PC-3 (cell line): ENCODE data around the gene ANXA7.

Source experiments
- EZH2 ChIP-seq: fragments of 300-600 bp; sonication (generic); IDR thresholded peaks from one replicate; pipeline ENCODE4 v1.6.1; 2017; ENCODE audit warnings: antibody characterized with exemption, mild to moderate bottlenecking, low read length; ENCODE audit not compliant: unreplicated experiment
- EZH2phosphoT487 ChIP-seq: fragments of 300-600 bp; sonication (generic); IDR thresholded peaks from 2 replicates; pipeline ENCODE4 v1.6.1; 2018; ENCODE audit warnings: mild to moderate bottlenecking, antibody characterized with exemption, low read length, borderline replicate concordance
- TF ChIP-seq, protein P1 (sequence below): fragments of 300-600 bp; sonication (generic); conservative IDR thresholded peaks from 2 replicates; pipeline ENCODE4 v1.5.1; 2017; ENCODE audit warnings: antibody characterized with exemption, low read depth, mild to moderate bottlenecking, low read length

DNA sequence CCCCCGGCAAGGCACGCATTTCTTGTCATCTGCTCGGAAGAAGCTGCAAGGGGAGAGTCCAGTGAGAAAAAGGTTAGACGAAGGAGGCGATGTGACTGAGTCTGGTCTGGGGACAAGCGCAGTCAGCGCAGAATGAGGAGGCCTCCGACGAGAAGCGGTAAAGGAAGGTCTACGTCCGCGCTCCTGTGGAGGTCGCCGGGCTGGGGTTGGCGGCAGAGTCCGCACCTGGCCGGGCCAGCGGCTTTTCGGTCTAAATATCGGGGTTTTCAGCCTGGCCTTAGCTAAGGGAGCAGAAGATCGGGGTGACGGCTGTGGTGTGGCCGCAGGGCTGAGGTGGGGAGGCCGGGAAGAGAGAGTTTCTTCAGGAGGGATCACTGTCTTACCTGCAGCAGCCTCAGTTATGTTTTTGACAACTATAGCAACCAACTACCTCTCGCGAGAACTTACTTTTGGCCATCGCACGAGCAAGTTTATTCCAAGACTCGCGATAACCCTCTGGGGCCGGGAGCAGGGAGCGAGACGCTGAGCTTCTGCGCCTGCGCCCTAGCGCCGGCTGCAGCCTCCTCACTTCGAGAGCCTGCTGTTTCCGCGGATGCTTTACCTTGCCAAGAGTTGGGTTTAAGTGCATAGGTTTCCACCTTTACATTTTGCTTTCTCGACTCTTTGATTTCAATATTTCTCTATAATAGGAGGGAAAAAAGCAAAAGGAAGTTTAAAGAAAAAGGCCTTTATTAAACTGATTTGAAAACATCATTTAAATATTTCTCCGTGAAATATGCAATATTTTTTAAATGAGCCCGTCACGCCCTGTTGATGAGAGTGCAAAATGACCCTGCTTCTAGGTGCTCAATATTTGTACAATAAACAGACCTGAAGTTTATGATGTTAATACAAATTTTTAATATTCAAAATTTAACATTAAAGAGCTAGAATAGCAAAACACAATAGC, 55.3 kb downstream of the ANXA7 start, which contains the start of gene CFAP70:
- TF ChIP-seq, protein P1, sequence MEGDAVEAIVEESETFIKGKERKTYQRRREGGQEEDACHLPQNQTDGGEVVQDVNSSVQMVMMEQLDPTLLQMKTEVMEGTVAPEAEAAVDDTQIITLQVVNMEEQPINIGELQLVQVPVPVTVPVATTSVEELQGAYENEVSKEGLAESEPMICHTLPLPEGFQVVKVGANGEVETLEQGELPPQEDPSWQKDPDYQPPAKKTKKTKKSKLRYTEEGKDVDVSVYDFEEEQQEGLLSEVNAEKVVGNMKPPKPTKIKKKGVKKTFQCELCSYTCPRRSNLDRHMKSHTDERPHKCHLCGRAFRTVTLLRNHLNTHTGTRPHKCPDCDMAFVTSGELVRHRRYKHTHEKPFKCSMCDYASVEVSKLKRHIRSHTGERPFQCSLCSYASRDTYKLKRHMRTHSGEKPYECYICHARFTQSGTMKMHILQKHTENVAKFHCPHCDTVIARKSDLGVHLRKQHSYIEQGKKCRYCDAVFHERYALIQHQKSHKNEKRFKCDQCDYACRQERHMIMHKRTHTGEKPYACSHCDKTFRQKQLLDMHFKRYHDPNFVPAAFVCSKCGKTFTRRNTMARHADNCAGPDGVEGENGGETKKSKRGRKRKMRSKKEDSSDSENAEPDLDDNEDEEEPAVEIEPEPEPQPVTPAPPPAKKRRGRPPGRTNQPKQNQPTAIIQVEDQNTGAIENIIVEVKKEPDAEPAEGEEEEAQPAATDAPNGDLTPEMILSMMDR = no peak
- TF ChIP-seq EZH2 (no peak), EZH2phosphoT487 (no peak)
